UCSD-AML1 (cell line): ENCODE data around the gene LIFR.

ENCODE experiments used
- DNase-seq: peaks from one replicate; lab custom pipeline; 2025; ENCODE audit not compliant: unreplicated experiment; lab: John Stamatoyannopoulos, UW

Gene LIFR

GRCh38 chr5:38467353-38468040 is 88.9 kb downstream of the LIFR start:
- DNase-seq: no peak

- no peak for DNase-seq
These were observed 89.8 kb downstream of the LIFR start for GRCh38 chr5:38466424-38467189.

GRCh38 chr5:38465702-38466423 is 90.6 kb downstream of the LIFR start:
- no peak for DNase-seq

GRCh38 chr5:38465061-38465460 is 91.4 kb downstream of the LIFR start:
- no peak for DNase-seq

- DNase-seq: no peak
These were observed 92.6 kb downstream of the LIFR start for GRCh38 chr5:38463634-38464521.

- no peak for DNase-seq
These were observed 93.3 kb downstream of the LIFR start for GRCh38 chr5:38462976-38463633.

GRCh38 chr5:38458174-38458573 is 98.3 kb downstream of the LIFR start:
- DNase-seq: no peak

GRCh38 chr5:38456657-38457399 is 99.6 kb downstream of the LIFR start:
- no peak for DNase-seq

- no peak for DNase-seq
These were observed 100.6 kb downstream of the LIFR start for GRCh38 chr5:38455796-38456330.

GRCh38 chr5:38453921-38454320 is 102.5 kb downstream of the LIFR start:
- no peak for DNase-seq

- DNase-seq: peak; percentile 60
These were observed 102.9 kb downstream of the LIFR start for GRCh38 chr5:38453506-38453905.

GRCh38 chr5:38452201-38452600 is 104.2 kb downstream of the LIFR start:
- DNase-seq: no peak

- DNase-seq: no peak
These were observed 105.2 kb downstream of the LIFR start for GRCh38 chr5:38451074-38451725.

- no peak for DNase-seq
These were observed 105.8 kb downstream of the LIFR start for GRCh38 chr5:38450627-38451026.

- DNase-seq: no peak
These were observed 107.7 kb downstream of the LIFR start for GRCh38 chr5:38448568-38449350.

GRCh38 chr5:38447786-38448185 is 108.7 kb downstream of the LIFR start:
- no peak for DNase-seq

- no peak for DNase-seq
These were observed 109.4 kb downstream of the LIFR start for GRCh38 chr5:38447056-38447455.

- DNase-seq: no peak
These were observed 110.4 kb downstream of the LIFR start for GRCh38 chr5:38446029-38446522.
